Mammary epithelial cell (primary cell): ENCODE data around the gene PRKCZ.

ENCODE experiments used
- CTCF ChIP-seq, 2 donors: IDR thresholded peaks in 1 of 2; conservative IDR thresholded peaks in 1 of 2; 2 replicates each; pipeline ENCODE4 v1.5.1; 2011 to 2012; ENCODE audit warnings: inconsistent platforms in 2 of 2, low read length in 2 of 2, mild to moderate bottlenecking in 2 of 2, control low read depth in 1 of 2, low read depth in 1 of 2; ENCODE audit not compliant: insufficient read depth in 1 of 2; ENCODE audit errors: extremely low read depth in 1 of 2
- EZH2 ChIP-seq: IDR thresholded peaks from 2 replicates; pipeline ENCODE4 v1.6.1; 2012; ENCODE audit warnings: low read length, inconsistent platforms, borderline replicate concordance

GRCh38 chr1:2081326-2081885 lies 31.2 kb downstream of the PRKCZ start:
- TF ChIP-seq CTCF (conservative IDR thresholded peaks at IDR 0.05 in 1 of 2, IDR thresholded peaks at IDR 0.05 in 1 of 2; ENCODE audit: extremely low read depth in 1 of 2, insufficient read depth in 1 of 2, low read depth in 1 of 2, low read length in 2 of 2) (no peak), EZH2 (no peak)
